ENCODE results near the gene CEP57L1. TPM values are rescaled to one million over a fixed set of nuclear protein-coding genes. Genes with fewer than 3 reads are reported as not detected.

Gene CEP57L1
- total and polyA plus RNA-seq, 10 of the 15 experiments (the other 5 are each of a cell fraction or from before 2014, with no cell fraction given): 12.7 to 30.5 (median 21.9) TPM

GRCh38 chr6:109052852-109053251 is 42.5 kb upstream of the CEP57L1 start:
- Histone ChIP-seq H2AFZ (ENCODE audit: control insufficient read depth, low read depth, low read length) (no peak overlapping the region), H4K20me1 (ENCODE audit: control insufficient read depth, insufficient read depth) (no peaks in the 10 kb centered on the region), H3K36me3 (ENCODE audit: control insufficient read depth in 2 of 2, insufficient read depth in 2 of 2, low read length in 1 of 2) (no peaks in the 10 kb centered on the region), H3K79me2 (ENCODE audit: control insufficient read depth, insufficient read depth, low read length) (no peaks in the 10 kb centered on the region), H3K27me3 (replicated peaks in 1 of 2; ENCODE audit: control insufficient read depth in 2 of 2, insufficient read depth in 2 of 2, low read length in 1 of 2) (no peaks in the 10 kb centered on the region; a peak in 1 of 4 replicates), H3K4me3 (no peak overlapping the region), H3K9me3 (replicated peaks; ENCODE audit: control insufficient read depth, insufficient read depth, low read length) (no peaks in the 10 kb centered on the region), H3K9ac (ENCODE audit: control insufficient read depth, insufficient read depth, low read length) (no peak overlapping the region), H3K4me1 (ENCODE audit: control insufficient read depth, insufficient read depth, low read length) (peaks cover 14% of the 10 kb centered on the region), H3K4me2 (ENCODE audit: control insufficient read depth, insufficient read depth) (no peak overlapping the region), H3K27ac (ENCODE audit: control insufficient read depth, insufficient read depth) (no peak overlapping the region)
- no peak for ATAC-seq
- in situ Hi-C loops (cut with MboI): no loop called here
- no peak for FAIRE-seq
- CTCF ChIA-PET: interaction anchor here (1.0 to 3.6 kb wide), 3 partner anchors 19 to 42 kb away, joined by 3 to 13 read pairs (median 4); no protein-coding TSS in a partner anchor
- RAD21 ChIA-PET (ENCODE audit: unreplicated experiment): no interaction called here
- no TSS peak for BruUV-seq (replicated peaks)
- intact Hi-C loops (cut with micrococcal nuclease; ENCODE audit: unreplicated experiment): no loop called here
- POLR2A ChIA-PET: no interaction called here
- SMC1A ChIA-PET (ENCODE audit: uncharacterized antibody, unreplicated experiment): interaction anchor here (1.3 to 2.0 kb wide), 2 partner anchors 11 to 17 kb away, joined by 4 read pairs; no protein-coding TSS in a partner anchor
- no peak for TF ChIP-seq E4F1 (IDR thresholded peaks at IDR 0.05; ENCODE audit: borderline replicate concordance, partially characterized antibody)
- TF ChIP-seq HSF1 (IDR thresholded peaks at IDR 0.05; ENCODE audit: low read depth, low read length): no peak
- TF ChIP-seq ZBED1 (IDR thresholded peaks at IDR 0.05; ENCODE audit: borderline replicate concordance): no peak
- no peak for TF ChIP-seq STAT3 (IDR thresholded peaks at IDR 0.05; ENCODE audit: low read depth, low read length)
- TF ChIP-seq, protein P1, sequence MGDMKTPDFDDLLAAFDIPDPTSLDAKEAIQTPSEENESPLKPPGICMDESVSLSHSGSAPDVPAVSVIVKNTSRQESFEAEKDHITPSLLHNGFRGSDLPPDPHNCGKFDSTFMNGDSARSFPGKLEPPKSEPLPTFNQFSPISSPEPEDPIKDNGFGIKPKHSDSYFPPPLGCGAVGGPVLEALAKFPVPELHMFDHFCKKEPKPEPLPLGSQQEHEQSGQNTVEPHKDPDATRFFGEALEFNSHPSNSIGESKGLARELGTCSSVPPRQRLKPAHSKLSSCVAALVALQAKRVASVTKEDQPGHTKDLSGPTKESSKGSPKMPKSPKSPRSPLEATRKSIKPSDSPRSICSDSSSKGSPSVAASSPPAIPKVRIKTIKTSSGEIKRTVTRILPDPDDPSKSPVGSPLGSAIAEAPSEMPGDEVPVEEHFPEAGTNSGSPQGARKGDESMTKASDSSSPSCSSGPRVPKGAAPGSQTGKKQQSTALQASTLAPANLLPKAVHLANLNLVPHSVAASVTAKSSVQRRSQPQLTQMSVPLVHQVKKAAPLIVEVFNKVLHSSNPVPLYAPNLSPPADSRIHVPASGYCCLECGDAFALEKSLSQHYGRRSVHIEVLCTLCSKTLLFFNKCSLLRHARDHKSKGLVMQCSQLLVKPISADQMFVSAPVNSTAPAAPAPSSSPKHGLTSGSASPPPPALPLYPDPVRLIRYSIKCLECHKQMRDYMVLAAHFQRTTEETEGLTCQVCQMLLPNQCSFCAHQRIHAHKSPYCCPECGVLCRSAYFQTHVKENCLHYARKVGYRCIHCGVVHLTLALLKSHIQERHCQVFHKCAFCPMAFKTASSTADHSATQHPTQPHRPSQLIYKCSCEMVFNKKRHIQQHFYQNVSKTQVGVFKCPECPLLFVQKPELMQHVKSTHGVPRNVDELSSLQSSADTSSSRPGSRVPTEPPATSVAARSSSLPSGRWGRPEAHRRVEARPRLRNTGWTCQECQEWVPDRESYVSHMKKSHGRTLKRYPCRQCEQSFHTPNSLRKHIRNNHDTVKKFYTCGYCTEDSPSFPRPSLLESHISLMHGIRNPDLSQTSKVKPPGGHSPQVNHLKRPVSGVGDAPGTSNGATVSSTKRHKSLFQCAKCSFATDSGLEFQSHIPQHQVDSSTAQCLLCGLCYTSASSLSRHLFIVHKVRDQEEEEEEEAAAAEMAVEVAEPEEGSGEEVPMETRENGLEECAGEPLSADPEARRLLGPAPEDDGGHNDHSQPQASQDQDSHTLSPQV (IDR thresholded peaks at IDR 0.05): no peak
- TF ChIP-seq NRF1 (conservative IDR thresholded peaks at IDR 0.05; ENCODE audit: low read depth, low read length): no peak
- no peak for TF ChIP-seq SMC3 (IDR thresholded peaks at IDR 0.05; ENCODE audit: borderline replicate concordance, low read length)
- no peak for TF ChIP-seq ATF7 (IDR thresholded peaks at IDR 0.05; ENCODE audit: low read depth)
- no peak for TF ChIP-seq BRCA1 (IDR thresholded peaks at IDR 0.05; ENCODE audit: low read depth, low read length)
- no peak for TF ChIP-seq MYC (IDR thresholded peaks at IDR 0.05; ENCODE audit: insufficient read depth, insufficient read length, insufficient replicate concordance, low read length, severe bottlenecking)
- TF ChIP-seq PAX8 (IDR thresholded peaks at IDR 0.05): no peak
- no peak for TF ChIP-seq GATAD2B (conservative IDR thresholded peaks at IDR 0.05; ENCODE audit: low read depth)
- TF ChIP-seq MYB (IDR thresholded peaks at IDR 0.05; ENCODE audit: borderline replicate concordance, low read depth, low read length): no peak
- no peak for TF ChIP-seq CREB1 (IDR thresholded peaks at IDR 0.05; ENCODE audit: low read depth)
- 86% methylated on average over 4 of the region's 4 CpGs for WGBS (ENCODE audit: insufficient coverage, insufficient replicate concordance, low lambda C conversion rate, missing lambda C conversion rate)
- no peak for DNase-seq (ENCODE audit: low read depth, low spot score)
